Activated B cell treated with CpG ODN at 0.5 μM for 24 hours (primary cell): ENCODE data around the gene THSD4. TPM values are rescaled to one million over a fixed set of nuclear protein-coding genes. Genes with fewer than 3 reads are reported as not detected.

Experiments used
- ATAC-seq: fragments of 200-7000 bp; cut with Tn5 transposase; one replicate; pipeline ENCODE4 v1.10.0; 2021; ENCODE audit warnings: low read depth, mild to moderate bottlenecking, moderate library complexity
- CTCF ChIA-PET: fragments of 350-600 bp; sonication (Branson Sonifier 250); formaldehyde crosslinking; loops from one replicate; lab custom pipeline; 2021; ENCODE audit warnings: antibody characterized with exemption; lab: Charles Lee
- POLR2A ChIA-PET: fragments of 350-600 bp; sonication (Branson Sonifier 250); formaldehyde crosslinking; loops from one replicate; lab custom pipeline; 2021; ENCODE audit warnings: antibody characterized with exemption; lab: Charles Lee
- DNase-seq: peaks from one replicate; pipeline ENCODE4 v3.0.0; 2022
- H3K27ac Mint-ChIP-seq: one replicate; pipeline ENCODE4 v1.8.0; 2020; ENCODE audit warnings: mixed read lengths
- H3K27me3 Mint-ChIP-seq: one replicate; pipeline ENCODE4 v1.8.0; 2021; ENCODE audit warnings: mixed read lengths
- H3K36me3 Mint-ChIP-seq: one replicate; pipeline ENCODE4 v1.8.0; 2021; ENCODE audit warnings: low read depth, mixed read lengths
- H3K4me1 Mint-ChIP-seq: one replicate; pipeline ENCODE4 v1.8.0; 2021; ENCODE audit warnings: mixed read lengths
- H3K4me3 Mint-ChIP-seq: one replicate; pipeline ENCODE4 v1.8.0; 2020; ENCODE audit warnings: mild to moderate bottlenecking, mixed read lengths
- H3K9me3 Mint-ChIP-seq: one replicate; pipeline ENCODE4 v1.8.0; 2020; ENCODE audit warnings: mixed read lengths
- CTCF ChIP-seq: fragments of 200-600 bp; IDR thresholded peaks from one replicate; pipeline ENCODE4 v1.8.0; 2022; ENCODE audit warnings: antibody characterized with exemption, mild to moderate bottlenecking
- intact Hi-C: fragments of 100-400 bp; cut with micrococcal nuclease; formaldehyde crosslinking; loops from one replicate; pipeline ENCODE4 v1.15.1; 2024
- total RNA-seq: library from RNA; stranded (reverse); gene quantifications from 2 replicates; pipeline ENCODE4 v1.2.3, GENCODE V29; 2022

The THSD4 gene
- total RNA-seq, 1 donor from 2014 or later = not detected

- H3K9me3 Mint-ChIP-seq = no peaks in the 10 kb centered on the region
- H3K27me3 Mint-ChIP-seq = peaks cover 29% of the 10 kb centered on the region
- TF ChIP-seq CTCF = no peak
- H3K4me3 Mint-ChIP-seq = no peak overlapping the region
- no peak for DNase-seq
- intact Hi-C loops = no loop called here
- no peaks in the 10 kb centered on the region for H3K4me1 Mint-ChIP-seq
- no peak overlapping the region for H3K27ac Mint-ChIP-seq
- POLR2A ChIA-PET = no interaction called here
- H3K36me3 Mint-ChIP-seq = no peaks in the 10 kb centered on the region
- no peak for ATAC-seq
- CTCF ChIA-PET = interaction anchor here (0.7 kb wide), 1 partner anchor 15 kb away, joined by 3 read pairs; no protein-coding TSS in a partner anchor
Observed at GRCh38 chr15:71728881-71729280, 613.6 kb downstream of the THSD4 start.

GRCh38 chr15:71729319-71729718 lies 614.0 kb downstream of the THSD4 start:
- ChIA-PET CTCF (interaction anchor here (0.7 kb wide), 1 partner anchor 14 kb away, joined by 3 read pairs; no protein-coding TSS in a partner anchor), POLR2A (no interaction called here)
- ATAC-seq (no peak), DNase-seq (no peak)
- intact Hi-C loops = no loop called here
- no peak for TF ChIP-seq CTCF
- Mint-ChIP-seq H3K9me3 (no peaks in the 10 kb centered on the region), H3K4me1 (no peaks in the 10 kb centered on the region), H3K27me3 (peaks cover 29% of the 10 kb centered on the region), H3K27ac (no peak overlapping the region), H3K36me3 (no peaks in the 10 kb centered on the region), H3K4me3 (no peak overlapping the region)

- ATAC-seq (no peak), DNase-seq (no peak)
- Mint-ChIP-seq H3K27me3 (peaks cover 26% of the 10 kb centered on the region), H3K36me3 (no peaks in the 10 kb centered on the region), H3K4me1 (no peaks in the 10 kb centered on the region), H3K9me3 (no peaks in the 10 kb centered on the region), H3K27ac (no peak overlapping the region), H3K4me3 (no peak overlapping the region)
- no peak for TF ChIP-seq CTCF
- ChIA-PET CTCF (no interaction called here), POLR2A (no interaction called here)
- intact Hi-C loops = no loop called here
Observed at GRCh38 chr15:71730277-71731144, 615.2 kb downstream of the THSD4 start.

DNA sequence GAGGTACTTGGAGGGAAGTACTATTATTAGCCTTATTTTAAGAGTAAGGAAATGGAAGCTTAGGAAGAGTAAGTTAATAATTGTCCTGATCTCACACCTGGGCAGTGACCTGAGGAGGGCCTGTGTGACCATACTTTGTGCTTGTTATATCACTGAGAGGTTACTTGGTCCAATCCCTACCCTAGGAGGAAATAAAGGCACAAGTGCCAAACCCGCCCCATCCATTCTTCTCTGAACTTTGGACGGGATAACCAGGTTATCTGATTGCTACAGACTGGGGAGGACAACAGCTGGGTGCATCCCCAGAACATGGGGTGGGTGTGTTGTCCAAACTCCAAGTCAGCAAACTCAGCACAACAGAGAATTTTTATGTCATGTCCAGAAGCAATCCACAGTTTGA lies 617.4 kb downstream of the THSD4 start:
- Mint-ChIP-seq H3K4me1 (no peaks in the 10 kb centered on the region), H3K36me3 (no peaks in the 10 kb centered on the region), H3K27me3 (peaks cover 20% of the 10 kb centered on the region), H3K9me3 (no peaks in the 10 kb centered on the region), H3K4me3 (no peak overlapping the region), H3K27ac (no peak overlapping the region)
- ChIA-PET CTCF (interaction anchor here (1.4 kb wide), 1 partner anchor 12 kb away, joined by 6 read pairs; no protein-coding TSS in a partner anchor), POLR2A (no interaction called here)
- DNase-seq = no peak
- ATAC-seq = no peak
- intact Hi-C loops = no loop called here
- TF ChIP-seq CTCF = no peak

DNA sequence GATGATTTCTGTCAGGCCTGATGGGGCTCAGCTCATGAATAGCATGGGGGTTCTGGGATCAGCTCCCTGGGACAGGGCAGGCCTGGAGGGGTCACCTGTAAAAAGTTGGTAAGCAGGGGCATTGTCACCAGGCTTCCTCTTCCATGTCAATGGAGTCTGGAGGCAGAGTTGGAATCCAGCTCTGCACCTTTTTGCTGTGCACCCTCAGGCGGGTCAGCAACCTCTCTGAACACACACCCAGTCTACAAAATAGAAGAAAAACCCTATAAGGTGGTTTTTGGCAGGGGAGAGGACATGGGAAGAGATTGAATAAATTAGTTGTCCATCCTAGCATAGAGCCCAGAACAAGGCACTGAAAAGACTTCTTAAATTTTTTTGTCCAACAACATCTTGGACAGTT lies 617.9 kb downstream of the THSD4 start:
- Mint-ChIP-seq H3K36me3 (no peaks in the 10 kb centered on the region), H3K27me3 (peaks cover 20% of the 10 kb centered on the region), H3K4me3 (no peak overlapping the region), H3K9me3 (no peaks in the 10 kb centered on the region), H3K27ac (no peak overlapping the region), H3K4me1 (no peaks in the 10 kb centered on the region)
- intact Hi-C loops = no loop called here
- CTCF ChIA-PET = interaction anchor here (1.4 kb wide), 1 partner anchor 11 kb away, joined by 6 read pairs; no protein-coding TSS in a partner anchor
- DNase-seq (no peak), ATAC-seq (no peak)
- TF ChIP-seq CTCF = no peak
- POLR2A ChIA-PET = no interaction called here
